GM12878 (cell line): ENCODE data around the gene RAP1A. TPM values are rescaled to one million over a fixed set of nuclear protein-coding genes. Genes with fewer than 3 reads are reported as not detected.
A peak's percentile ranks its signal among the peaks of the same experiment; 100 is the strongest.

Experiments used
- ATAC-seq: fragments of 200-7000 bp; cut with Tn5 transposase; 3 replicates; pipeline ENCODE4 v1.9.1; 2020; ENCODE audit warnings: mild to moderate bottlenecking, moderate library complexity
- BruUV-seq: library from RNA; stranded (reverse); fragments of 400-500 nt; replicated peaks from 2 replicates; lab custom pipeline; 2021; lab: Mats Ljungman, UMichigan
- CTCF ChIA-PET: fragments of 300-600 bp; sonication (Branson Sonifier 250); formaldehyde crosslinking; extraction: SDS; loops from one replicate; lab custom pipeline; 2021; ENCODE audit warnings: inconsistent platforms; lab: Yijun Ruan, JAX
- POLR2A ChIA-PET: fragments of 350-600 bp; formaldehyde crosslinking; extraction: SDS; loops from one replicate; lab custom pipeline; 2021; ENCODE audit warnings: inconsistent platforms; lab: Charles Lee
- RAD21 ChIA-PET: fragments of 300-600 bp; sonication (Branson Sonifier 250); formaldehyde crosslinking; loops from one replicate; lab custom pipeline; 2023; ENCODE audit warnings: antibody characterized with exemption; ENCODE audit not compliant: unreplicated experiment; lab: Charles Lee
- SMC1A ChIA-PET: fragments of 300-600 bp; sonication (Branson Sonifier 250); formaldehyde crosslinking; loops from one replicate; lab custom pipeline; 2023; ENCODE audit not compliant: unreplicated experiment, uncharacterized antibody; lab: Charles Lee
- DNase-seq: peaks from one replicate; pipeline ENCODE4 v3.0.0-alpha.2; 2011; ENCODE audit warnings: low read depth, low spot score
- FAIRE-seq: peaks from 3 replicates; lab custom pipeline; 2011; peaks lifted over from hg19 to GRCh38; lab: Jason Lieb, UNC
- H2AFZ ChIP-seq: 2 replicates; pipeline ENCODE4 v1.6.0; 2011; ENCODE audit warnings: low read depth, low read length, control low read depth; ENCODE audit not compliant: control insufficient read depth
- H3K27ac ChIP-seq: 2 replicates; pipeline ENCODE4 v1.5.1; 2011; ENCODE audit warnings: control low read depth; ENCODE audit not compliant: control insufficient read depth, insufficient read depth
- H3K27me3 ChIP-seq, 2 experiments: replicated peaks in 1 of 2; 2 replicates each; pipeline versions ENCODE4 v1.6.0 to v1.6.1; 2011; ENCODE audit warnings: low read length in 1 of 2; ENCODE audit not compliant: control insufficient read depth in 2 of 2, insufficient read depth in 2 of 2
- H3K36me3 ChIP-seq, 2 experiments: 2 replicates each; pipeline ENCODE4 v1.5.1; 2011; ENCODE audit warnings: low read length in 1 of 2; ENCODE audit not compliant: control insufficient read depth in 2 of 2, insufficient read depth in 2 of 2
- H3K4me1 ChIP-seq: 2 replicates; pipeline ENCODE4 v1.6.1; 2011; ENCODE audit warnings: mild to moderate bottlenecking, low read length, moderate library complexity, mixed read lengths; ENCODE audit not compliant: control insufficient read depth, insufficient read depth
- H3K4me2 ChIP-seq: 2 replicates; pipeline ENCODE4 v1.6.0; 2011; ENCODE audit warnings: control low read depth; ENCODE audit not compliant: control insufficient read depth, insufficient read depth
- H3K4me3 ChIP-seq: fragments of 200-600 bp; sonication (generic); 2 replicates; pipeline ENCODE4 v1.5.1; 2016
- H3K79me2 ChIP-seq: 2 replicates; pipeline ENCODE4 v1.6.0; 2011; ENCODE audit warnings: low read length; ENCODE audit not compliant: control insufficient read depth, insufficient read depth
- H3K9ac ChIP-seq: 2 replicates; pipeline ENCODE4 v1.8.0; 2011; ENCODE audit warnings: low read length, control low read depth, mixed read lengths; ENCODE audit not compliant: control insufficient read depth, insufficient read depth
- H3K9me3 ChIP-seq: replicated peaks from 3 replicates; pipeline ENCODE4 v1.5.1; 2011; ENCODE audit warnings: mild to moderate bottlenecking, low read length; ENCODE audit not compliant: control insufficient read depth, insufficient read depth
- H4K20me1 ChIP-seq: 2 replicates; pipeline ENCODE4 v1.6.0; 2011; ENCODE audit not compliant: control insufficient read depth, insufficient read depth
- ATF7 ChIP-seq: fragments of 450-650 bp; IDR thresholded peaks from 2 replicates; pipeline ENCODE4 v1.6.1; 2016; ENCODE audit warnings: low read depth, mild to moderate bottlenecking
- BACH1 ChIP-seq: fragments of 450-650 bp; IDR thresholded peaks from 2 replicates; pipeline ENCODE4 v1.6.1; 2017; ENCODE audit warnings: mild to moderate bottlenecking, borderline replicate concordance
- EGR1 ChIP-seq, 2 experiments: IDR thresholded peaks; 1 replicate in 1 of 2; 2 replicates in 1 of 2; pipeline ENCODE4 v1.6.1; 2011 to 2012; ENCODE audit warnings: low read depth in 2 of 2, low read length in 2 of 2, borderline replicate concordance in 1 of 2, mild to moderate bottlenecking in 1 of 2, moderate library complexity in 1 of 2
- JUNB ChIP-seq: IDR thresholded peaks from 2 replicates; pipeline ENCODE4 v1.6.1; 2016; ENCODE audit warnings: antibody characterized with exemption, mild to moderate bottlenecking
- MXI1 ChIP-seq: fragments of 150-350 bp; IDR thresholded peaks from 2 replicates; pipeline ENCODE4 v1.6.1; 2011; ENCODE audit warnings: low read depth, mild to moderate bottlenecking, inconsistent platforms, low read length, improper control_type of control experiment
- NFIC ChIP-seq: IDR thresholded peaks from 2 replicates; pipeline ENCODE4 v1.6.1; 2012; ENCODE audit warnings: low read depth, mild to moderate bottlenecking, inconsistent platforms, low read length, moderate library complexity
- NFYB ChIP-seq: IDR thresholded peaks from 2 replicates; pipeline ENCODE4 v1.6.1; 2011; ENCODE audit warnings: low read depth, mild to moderate bottlenecking, low read length, improper control_type of control experiment, moderate library complexity; ENCODE audit not compliant: insufficient read depth
- SMARCA5 ChIP-seq: fragments of 450-650 bp; IDR thresholded peaks from 2 replicates; pipeline ENCODE4 v1.6.1; 2017; ENCODE audit warnings: mild to moderate bottlenecking
- SMC3 ChIP-seq: IDR thresholded peaks from 2 replicates; pipeline ENCODE4 v1.6.1; 2011; ENCODE audit warnings: low read length, improper control_type of control experiment, borderline replicate concordance
- WGBS: methylation state at CpG from one replicate; pipeline ENCODE4 v1.1.6; 2016; ENCODE audit warnings: low lambda C conversion rate; ENCODE audit not compliant: insufficient replicate concordance, insufficient coverage; ENCODE audit errors: missing lambda C conversion rate; 5-methylcytosine and 5-hydroxymethylcytosine counted together
- in situ Hi-C: fragments of 300-500 bp; cut with MboI; formaldehyde crosslinking; loops from 9 replicates; pipeline ENCODE4 v1.14.3; 2018; ENCODE audit warnings: mixed read lengths
- intact Hi-C: fragments of 100-400 bp; cut with micrococcal nuclease; formaldehyde crosslinking; loops from one replicate; pipeline ENCODE4 v1.14.2; 2022; ENCODE audit not compliant: unreplicated experiment
- polyA plus RNA-seq, 11 experiments: library from polyadenylated mRNA; depleted of rRNA in 4 of 11; unstranded in 6 of 11; stranded (reverse) in 5 of 11; fragments of >200 nt; fragmentation: Nextera tagmentation in 4 of 11; fragmentation: Illumina TruSeq in 1 of 11; extraction: Ambion mirVana in 4 of 11; extraction: Trizol in 1 of 11; gene quantifications; 1 replicate in 1 of 11; 2 replicates in 10 of 11; pipeline versions ENCODE4 v1.2.1 to v1.2.3, GENCODE V29; 2011 to 2016; ENCODE audit warnings: inconsistent platforms in 2 of 11, missing spikeins in 2 of 11, low read depth in 1 of 11
- total RNA-seq, 4 experiments: library from RNA; depleted of rRNA in 3 of 4; stranded (reverse); fragments of >200 nt in 3 of 4; fragmentation: Illumina TruSeq in 1 of 4; extraction: Trizol in 1 of 4; gene quantifications; 2 replicates each; pipeline versions ENCODE4 v1.2.1 to v1.2.3, GENCODE V29; 2013 to 2021
- TF ChIP-seq, protein P1 (sequence below): IDR thresholded peaks from 2 replicates; pipeline ENCODE4 v1.6.1; 2011; ENCODE audit warnings: mild to moderate bottlenecking, low read depth, low read length, moderate library complexity; ENCODE audit not compliant: insufficient replicate concordance
- TF ChIP-seq, protein P2 (sequence below): IDR thresholded peaks from 2 replicates; pipeline ENCODE4 v1.6.1; 2012; ENCODE audit warnings: mild to moderate bottlenecking, low read depth, low read length
- TF ChIP-seq, protein P3 (sequence below): fragments of 450-650 bp; IDR thresholded peaks from 2 replicates; pipeline ENCODE4 v1.6.1; 2017; ENCODE audit warnings: mild to moderate bottlenecking, moderate library complexity

Gene RAP1A
- total and polyA plus RNA-seq, 10 of the 15 experiments (the other 5 are each of a cell fraction or from before 2014, with no cell fraction given): 38.4 to 213 (median 86.0) TPM

DNA sequence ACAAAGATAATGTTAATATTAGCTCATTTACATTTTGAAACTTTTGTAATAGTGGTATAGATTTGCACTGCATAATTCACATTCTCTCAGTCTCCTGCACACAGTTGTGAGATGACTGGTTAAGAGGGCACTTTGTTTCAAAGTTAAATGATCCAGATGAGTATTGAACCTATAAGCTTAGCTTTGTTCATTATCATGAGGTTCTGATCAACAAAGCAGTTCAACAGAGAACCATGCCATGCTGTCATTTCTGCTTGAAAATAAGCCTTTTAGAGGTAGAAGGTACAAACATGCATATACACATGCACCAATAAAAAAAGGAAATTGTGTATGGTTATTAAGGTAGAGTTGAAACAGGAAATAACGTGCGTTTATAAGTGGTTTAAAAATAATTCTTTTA lies 4.8 kb downstream of the RAP1A start:
- BruUV-seq: no TSS peak
- FAIRE-seq (no peak), ATAC-seq (peak; percentile 12), DNase-seq (peak; percentile 49)
- SMC1A ChIA-PET: interaction anchor here (0.9 to 16.8 kb wide), 8 partner anchors 8 to 116 kb away, joined by 3 to 446 read pairs (median 20); no protein-coding TSS in a partner anchor
- Histone ChIP-seq H3K36me3 (peaks cover 0 to 2% of the 10 kb centered on the region in 2 experiments; a peak in 2 of 4 replicates), H3K27me3 (no peaks in the 10 kb centered on the region), H3K9ac (no peak overlapping the region), H3K4me1 (peaks cover 8% of the 10 kb centered on the region), H2AFZ (no peak overlapping the region), H3K79me2 (peaks cover 99% of the 10 kb centered on the region), H3K9me3 (no peaks in the 10 kb centered on the region), H3K27ac (peak overlapping the region; percentile 32; the same call in 1 of the 2 replicates), H4K20me1 (no peaks in the 10 kb centered on the region; the same call in none of the 2 replicates), H3K4me2 (peak overlapping the region; percentile 89), H3K4me3 (peak overlapping the region; percentile 87)
- WGBS: 0% methylated on average over 2 of the region's 2 CpGs
- peak; percentile 48; the same call in 1 of the 2 replicates for TF ChIP-seq ATF7
- 0 out of 2 replicates have a peak, but pooled peaks have one; percentile 10 for TF ChIP-seq JUNB
- TF ChIP-seq MXI1: peak; percentile 66
- no peak for TF ChIP-seq BACH1
- TF ChIP-seq SMC3: no peak
- peak; percentile 56 for TF ChIP-seq NFIC
- TF ChIP-seq, protein P1, sequence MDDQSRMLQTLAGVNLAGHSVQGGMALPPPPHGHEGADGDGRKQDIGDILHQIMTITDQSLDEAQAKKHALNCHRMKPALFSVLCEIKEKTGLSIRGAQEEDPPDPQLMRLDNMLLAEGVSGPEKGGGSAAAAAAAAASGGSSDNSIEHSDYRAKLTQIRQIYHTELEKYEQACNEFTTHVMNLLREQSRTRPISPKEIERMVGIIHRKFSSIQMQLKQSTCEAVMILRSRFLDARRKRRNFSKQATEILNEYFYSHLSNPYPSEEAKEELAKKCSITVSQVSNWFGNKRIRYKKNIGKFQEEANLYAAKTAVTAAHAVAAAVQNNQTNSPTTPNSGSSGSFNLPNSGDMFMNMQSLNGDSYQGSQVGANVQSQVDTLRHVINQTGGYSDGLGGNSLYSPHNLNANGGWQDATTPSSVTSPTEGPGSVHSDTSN: no peak
- TF ChIP-seq EGR1 (IDR thresholded peaks at IDR 0.05; ENCODE audit: borderline replicate concordance in 1 of 2, low read depth in 2 of 2, low read length in 2 of 2): no peak
- TF ChIP-seq, protein P2, sequence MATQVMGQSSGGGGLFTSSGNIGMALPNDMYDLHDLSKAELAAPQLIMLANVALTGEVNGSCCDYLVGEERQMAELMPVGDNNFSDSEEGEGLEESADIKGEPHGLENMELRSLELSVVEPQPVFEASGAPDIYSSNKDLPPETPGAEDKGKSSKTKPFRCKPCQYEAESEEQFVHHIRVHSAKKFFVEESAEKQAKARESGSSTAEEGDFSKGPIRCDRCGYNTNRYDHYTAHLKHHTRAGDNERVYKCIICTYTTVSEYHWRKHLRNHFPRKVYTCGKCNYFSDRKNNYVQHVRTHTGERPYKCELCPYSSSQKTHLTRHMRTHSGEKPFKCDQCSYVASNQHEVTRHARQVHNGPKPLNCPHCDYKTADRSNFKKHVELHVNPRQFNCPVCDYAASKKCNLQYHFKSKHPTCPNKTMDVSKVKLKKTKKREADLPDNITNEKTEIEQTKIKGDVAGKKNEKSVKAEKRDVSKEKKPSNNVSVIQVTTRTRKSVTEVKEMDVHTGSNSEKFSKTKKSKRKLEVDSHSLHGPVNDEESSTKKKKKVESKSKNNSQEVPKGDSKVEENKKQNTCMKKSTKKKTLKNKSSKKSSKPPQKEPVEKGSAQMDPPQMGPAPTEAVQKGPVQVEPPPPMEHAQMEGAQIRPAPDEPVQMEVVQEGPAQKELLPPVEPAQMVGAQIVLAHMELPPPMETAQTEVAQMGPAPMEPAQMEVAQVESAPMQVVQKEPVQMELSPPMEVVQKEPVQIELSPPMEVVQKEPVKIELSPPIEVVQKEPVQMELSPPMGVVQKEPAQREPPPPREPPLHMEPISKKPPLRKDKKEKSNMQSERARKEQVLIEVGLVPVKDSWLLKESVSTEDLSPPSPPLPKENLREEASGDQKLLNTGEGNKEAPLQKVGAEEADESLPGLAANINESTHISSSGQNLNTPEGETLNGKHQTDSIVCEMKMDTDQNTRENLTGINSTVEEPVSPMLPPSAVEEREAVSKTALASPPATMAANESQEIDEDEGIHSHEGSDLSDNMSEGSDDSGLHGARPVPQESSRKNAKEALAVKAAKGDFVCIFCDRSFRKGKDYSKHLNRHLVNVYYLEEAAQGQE: no peak
- TF ChIP-seq SMARCA5: 0 out of 2 replicates have a peak, but pooled peaks have one; percentile 26
- TF ChIP-seq NFYB: no peak
- TF ChIP-seq, protein P3, sequence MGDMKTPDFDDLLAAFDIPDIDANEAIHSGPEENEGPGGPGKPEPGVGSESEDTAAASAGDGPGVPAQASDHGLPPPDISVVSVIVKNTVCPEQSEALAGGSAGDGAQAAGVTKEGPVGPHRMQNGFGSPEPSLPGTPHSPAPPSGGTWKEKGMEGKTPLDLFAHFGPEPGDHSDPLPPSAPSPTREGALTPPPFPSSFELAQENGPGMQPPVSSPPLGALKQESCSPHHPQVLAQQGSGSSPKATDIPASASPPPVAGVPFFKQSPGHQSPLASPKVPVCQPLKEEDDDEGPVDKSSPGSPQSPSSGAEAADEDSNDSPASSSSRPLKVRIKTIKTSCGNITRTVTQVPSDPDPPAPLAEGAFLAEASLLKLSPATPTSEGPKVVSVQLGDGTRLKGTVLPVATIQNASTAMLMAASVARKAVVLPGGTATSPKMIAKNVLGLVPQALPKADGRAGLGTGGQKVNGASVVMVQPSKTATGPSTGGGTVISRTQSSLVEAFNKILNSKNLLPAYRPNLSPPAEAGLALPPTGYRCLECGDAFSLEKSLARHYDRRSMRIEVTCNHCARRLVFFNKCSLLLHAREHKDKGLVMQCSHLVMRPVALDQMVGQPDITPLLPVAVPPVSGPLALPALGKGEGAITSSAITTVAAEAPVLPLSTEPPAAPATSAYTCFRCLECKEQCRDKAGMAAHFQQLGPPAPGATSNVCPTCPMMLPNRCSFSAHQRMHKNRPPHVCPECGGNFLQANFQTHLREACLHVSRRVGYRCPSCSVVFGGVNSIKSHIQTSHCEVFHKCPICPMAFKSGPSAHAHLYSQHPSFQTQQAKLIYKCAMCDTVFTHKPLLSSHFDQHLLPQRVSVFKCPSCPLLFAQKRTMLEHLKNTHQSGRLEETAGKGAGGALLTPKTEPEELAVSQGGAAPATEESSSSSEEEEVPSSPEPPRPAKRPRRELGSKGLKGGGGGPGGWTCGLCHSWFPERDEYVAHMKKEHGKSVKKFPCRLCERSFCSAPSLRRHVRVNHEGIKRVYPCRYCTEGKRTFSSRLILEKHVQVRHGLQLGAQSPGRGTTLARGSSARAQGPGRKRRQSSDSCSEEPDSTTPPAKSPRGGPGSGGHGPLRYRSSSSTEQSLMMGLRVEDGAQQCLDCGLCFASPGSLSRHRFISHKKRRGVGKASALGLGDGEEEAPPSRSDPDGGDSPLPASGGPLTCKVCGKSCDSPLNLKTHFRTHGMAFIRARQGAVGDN: peak; percentile 41; the same call in 1 of the 2 replicates
- POLR2A ChIA-PET: interaction anchor here (0.5 to 14.9 kb wide), 6 partner anchors 13 to 117 kb away, joined by 3 to 242 read pairs (median 4); no protein-coding TSS in a partner anchor
- RAD21 ChIA-PET: interaction anchor here (0.8 to 16.8 kb wide), 9 partner anchors 9 to 117 kb away, joined by 3 to 331 read pairs (median 3); no protein-coding TSS in a partner anchor
- intact Hi-C loops (loop anchor here (2.0 kb wide), 1 partner anchor 116 kb away; no protein-coding TSS in a partner anchor), in situ Hi-C loops (no loop called here)
- CTCF ChIA-PET: interaction anchor here (0.7 to 15.3 kb wide), 4 partner anchors 9 to 131 kb away, joined by 3 to 143 read pairs (median 16); no protein-coding TSS in a partner anchor
